K562 (cell line): ENCODE results near the gene MAP4K1. TPM values are rescaled to one million over a fixed set of nuclear protein-coding genes. Genes with fewer than 3 reads are reported as not detected.
A peak's percentile ranks its signal among the peaks of the same experiment; 100 is the strongest.

Source experiments
- ATF2 ChIP-seq: sonication (generic); formaldehyde crosslinking; IDR thresholded peaks from 2 replicates; pipeline ENCODE4 v1.8.1; 2022; ENCODE audit warnings: missing genetic modification reagents
- CBFA2T2 ChIP-seq: fragments of 450-650 bp; conservative IDR thresholded peaks from 2 replicates; pipeline ENCODE4 v1.6.1; 2017; ENCODE audit warnings: mild to moderate bottlenecking
- CREB1 ChIP-seq, 2 experiments: sonication (generic) in 1 of 2; formaldehyde crosslinking in 1 of 2; IDR thresholded peaks; 2 replicates each; pipeline versions ENCODE4 v1.6.1 to v1.8.0; 2012 to 2022; ENCODE audit warnings: inconsistent platforms in 1 of 2, mild to moderate bottlenecking in 1 of 2, missing genetic modification reagents in 1 of 2, moderate library complexity in 1 of 2
- GATA2 ChIP-seq: sonication (generic); formaldehyde crosslinking; IDR thresholded peaks from 2 replicates; pipeline ENCODE4 v1.4.0; 2020; ENCODE audit warnings: mild to moderate bottlenecking, missing genetic modification reagents
- JUN ChIP-seq, 2 experiments: sonication (generic) in 1 of 2; formaldehyde crosslinking in 1 of 2; IDR thresholded peaks; 2 replicates each; pipeline versions ENCODE4 v1.6.1 to v1.8.0; 2012 to 2022; ENCODE audit warnings: borderline replicate concordance in 2 of 2, mild to moderate bottlenecking in 2 of 2, improper control_type of control experiment in 1 of 2, low read depth in 1 of 2, low read length in 1 of 2, missing genetic modification reagents in 1 of 2
- KLF1 ChIP-seq: fragments of 450-650 bp; IDR thresholded peaks from 2 replicates; pipeline ENCODE4 v1.6.1; 2016; ENCODE audit warnings: missing genetic modification characterization, missing compliant biosample characterization
- PTBP1 ChIP-seq: fragments of 200-400 bp; formaldehyde crosslinking; IDR thresholded peaks from 2 replicates; pipeline ENCODE4 v1.6.1; 2017; ENCODE audit warnings: low read depth, low read length
- RB1 ChIP-seq: fragments of 450-650 bp; IDR thresholded peaks from 2 replicates; pipeline ENCODE4 v1.6.1; 2017; ENCODE audit warnings: low read depth, mild to moderate bottlenecking
- RBM14 ChIP-seq: fragments of 200-400 bp; formaldehyde crosslinking; IDR thresholded peaks from 2 replicates; pipeline ENCODE4 v1.6.1; 2018; ENCODE audit warnings: low read depth, mild to moderate bottlenecking, low read length, moderate library complexity, borderline replicate concordance; ENCODE audit not compliant: insufficient read depth
- RBM34 ChIP-seq: fragments of 200-400 bp; formaldehyde crosslinking; IDR thresholded peaks from 2 replicates; pipeline ENCODE4 v1.6.1; 2018; ENCODE audit warnings: low read length, borderline replicate concordance; ENCODE audit not compliant: insufficient read depth
- SREBF2 ChIP-seq: sonication (generic); formaldehyde crosslinking; IDR thresholded peaks from 2 replicates; pipeline ENCODE4 v1.4.0; 2020; ENCODE audit warnings: mild to moderate bottlenecking, missing genetic modification reagents
- SRSF9 ChIP-seq: fragments of 200-400 bp; formaldehyde crosslinking; IDR thresholded peaks from 2 replicates; pipeline ENCODE4 v1.6.1; 2017; ENCODE audit warnings: low read depth, low read length, borderline replicate concordance
- TEAD1 ChIP-seq, 2 experiments: fragments of 450-650 bp in 1 of 2; sonication (generic) in 1 of 2; formaldehyde crosslinking; IDR thresholded peaks; 2 replicates each; pipeline versions ENCODE4 v1.4.0 to v1.8.0; 2020 to 2022; ENCODE audit warnings: mild to moderate bottlenecking in 2 of 2, missing genetic modification reagents in 1 of 2
- THRA ChIP-seq: fragments of 450-650 bp; IDR thresholded peaks from 2 replicates; pipeline ENCODE4 v1.6.1; 2017; ENCODE audit warnings: mild to moderate bottlenecking, moderate library complexity
- TRIM28 ChIP-seq: fragments of 450-650 bp; IDR thresholded peaks from 2 replicates; pipeline ENCODE4 v1.6.1; 2017
- ZNF175 ChIP-seq: fragments of 200-800 bp; sonication (Bioruptor generic); IDR thresholded peaks from 2 replicates; pipeline ENCODE4 v1.6.1; 2016; ENCODE audit warnings: low read depth, mild to moderate bottlenecking, missing genetic modification characterization, missing compliant biosample characterization
- ZNF274 ChIP-seq: IDR thresholded peaks from 2 replicates; pipeline ENCODE4 v1.6.1; 2011; ENCODE audit warnings: low read depth, mild to moderate bottlenecking, low read length, moderate library complexity, borderline replicate concordance
- ZNF41 ChIP-seq: fragments of 250-450 bp; sonication (Bioruptor Pico); conservative IDR thresholded peaks from 2 replicates; pipeline ENCODE4 v1.4.0; 2020; ENCODE audit warnings: mild to moderate bottlenecking
- ZSCAN29 ChIP-seq: fragments of 450-650 bp; IDR thresholded peaks from 2 replicates; pipeline ENCODE4 v1.6.1; 2017
- polyA plus RNA-seq, 8 experiments: library from polyadenylated mRNA; depleted of rRNA in 4 of 8; stranded (reverse) in 5 of 8; unstranded in 3 of 8; fragments of >200 nt; fragmentation: Nextera tagmentation in 2 of 8; fragmentation: Illumina TruSeq in 1 of 8; extraction: Ambion mirVana in 2 of 8; extraction: Trizol in 1 of 8; gene quantifications; 2 replicates each; pipeline versions ENCODE4 v1.2.1 to v1.2.3, GENCODE V29; 2011 to 2014; ENCODE audit warnings: inconsistent platforms in 1 of 8, missing spikeins in 1 of 8
- total RNA-seq, 7 experiments: library from RNA; depleted of rRNA in 6 of 7; stranded (reverse); fragments of >200 nt in 6 of 7; fragmentation: Illumina TruSeq in 2 of 7; extraction: Trizol in 2 of 7; gene quantifications; 2 replicates each; pipeline versions ENCODE4 v1.2.1 to v1.2.3, GENCODE V29; 2011 to 2021; ENCODE audit warnings: low replicate concordance in 1 of 7

MAP4K1 gene
- total and polyA plus RNA-seq, 9 of the 15 experiments (the other 6 are each of a cell fraction or from before 2014, with no cell fraction given): 0.14 to 3.2 (median 0.73) TPM; not detected in 1

GRCh38 chr19:38557205-38557799 lies 60.5 kb downstream of the MAP4K1 start (continued):
- peak; percentile 80 for TF ChIP-seq JUN (IDR thresholded peaks at IDR 0.05; ENCODE audit: borderline replicate concordance, low read depth, low read length)
- no peak for TF ChIP-seq JUN (CRISPR knock-in tag; IDR thresholded peaks at IDR 0.05; ENCODE audit: borderline replicate concordance)
- TF ChIP-seq RBM14: no peak
- TF ChIP-seq TEAD1 (CRISPR knock-in tag; IDR thresholded peaks at IDR 0.05): no peak
- TF ChIP-seq SREBF2: no peak
- TF ChIP-seq RB1: no peak
- no peak for TF ChIP-seq GATA2 (CRISPR knock-in tag)
- TF ChIP-seq SRSF9: no peak
- peak; percentile 64 for TF ChIP-seq KLF1 (tag)
- TF ChIP-seq THRA: no peak
- TF ChIP-seq ZNF274: no peak
- no peak for TF ChIP-seq ATF2 (CRISPR knock-in tag)
- no peak for TF ChIP-seq ZNF41 (CRISPR knock-in tag)
- TF ChIP-seq RBM34: no peak
- no peak for TF ChIP-seq ZNF175
- no peak for TF ChIP-seq ZSCAN29
- TF ChIP-seq CREB1 (IDR thresholded peaks at IDR 0.05): 0 out of 2 replicates have a peak, but pooled peaks have one; percentile 19
- TF ChIP-seq CREB1 (CRISPR knock-in tag; IDR thresholded peaks at IDR 0.05): no peak; the same call in 1 of the 2 replicates
- TF ChIP-seq TRIM28: 0 out of 2 replicates have a peak, but pooled peaks have one; percentile 41
- no peak for TF ChIP-seq PTBP1
- peak; percentile 66 for TF ChIP-seq CBFA2T2
